Skeletal muscle cell (primary cell): Measurements from ENCODE around the gene IRF7.
A peak's percentile ranks its signal among the peaks of the same experiment; 100 is the strongest.

Source experiments
- DNase-seq: peaks from one replicate; pipeline ENCODE4 v3.0.0-alpha.2; 2010; ENCODE audit warnings: low read depth
- H3K4me3 ChIP-seq: 2 replicates; pipeline ENCODE4 v1.5.1; 2011; ENCODE audit warnings: low read depth, mild to moderate bottlenecking, control low read depth, low read length, moderate library complexity

IRF7 gene

GRCh38 chr11:571802-572185, 44.0 kb downstream of the IRF7 start:
- no peak overlapping the region for H3K4me3 ChIP-seq
- DNase-seq: no peak

- no peak for DNase-seq
Observed at GRCh38 chr11:569158-569885, 46.4 kb downstream of the IRF7 start.

GRCh38 chr11:568306-569157, 47.2 kb downstream of the IRF7 start:
- DNase-seq: peak; percentile 81
- peak overlapping the region; percentile 76 for H3K4me3 ChIP-seq

More at GRCh38 chr11:569158-569885, 46.4 kb downstream of the IRF7 start:
- peak overlapping the region; percentile 58 for H3K4me3 ChIP-seq

GRCh38 chr11:567629-568292, 48.0 kb downstream of the IRF7 start:
- DNase-seq: no peak

GRCh38 chr11:567011-567628, 48.6 kb downstream of the IRF7 start:
- DNase-seq: no peak
- peak overlapping the region; percentile 76 for H3K4me3 ChIP-seq

More at GRCh38 chr11:567629-568292, 48.0 kb downstream of the IRF7 start:
- H3K4me3 ChIP-seq: peak overlapping the region; percentile 76

- no peak overlapping the region for H3K4me3 ChIP-seq
- DNase-seq: no peak
Observed at GRCh38 chr11:565921-566509, 49.7 kb downstream of the IRF7 start.

GRCh38 chr11:563812-564578, 51.8 kb downstream of the IRF7 start:
- no peak overlapping the region for H3K4me3 ChIP-seq
- DNase-seq: no peak

- no peak overlapping the region for H3K4me3 ChIP-seq
- DNase-seq: no peak
Observed at GRCh38 chr11:563066-563811, 52.5 kb downstream of the IRF7 start.
